ENCODE results near the gene MPZ. TPM values are rescaled to one million over a fixed set of nuclear protein-coding genes. Genes with fewer than 3 reads are reported as not detected.
A peak's percentile ranks its signal among the peaks of the same experiment; 100 is the strongest.

Gene MPZ
- total and polyA plus RNA-seq, 2 donors from 2014 or later, result 3.0 to 4.1 TPM

DNA sequence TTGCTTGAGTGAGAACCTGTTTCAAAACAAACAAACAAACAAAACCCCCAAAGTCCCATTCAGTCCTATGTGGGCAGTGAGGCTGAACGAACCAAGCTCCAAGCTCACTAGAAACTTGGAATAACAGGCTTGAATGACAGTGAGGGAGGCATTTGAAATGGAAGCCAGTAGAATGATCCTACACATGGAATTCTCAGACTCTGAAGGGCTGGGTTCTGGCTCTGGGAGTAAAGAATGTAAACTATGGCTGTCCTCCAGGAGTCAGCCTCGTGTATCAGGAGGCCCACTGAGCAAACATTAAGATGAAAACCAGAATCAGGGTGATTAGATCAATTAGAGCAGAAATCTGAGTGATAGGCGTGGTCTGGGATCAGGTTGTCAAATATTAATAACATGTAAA, 36.4 kb downstream of the MPZ start:
- DNase-seq, result no peak
- intact Hi-C loops (cut with DNase I), result no loop called here
- Histone ChIP-seq H3K9me3 (ENCODE audit: control insufficient read depth in 2 of 3, insufficient read depth in 1 of 3, low read length in 3 of 3) (no peaks in the 10 kb centered on the region), H3K27me3 (ENCODE audit: control insufficient read depth, insufficient read depth, low read length) (no peaks in the 10 kb centered on the region), H3K36me3 (ENCODE audit: control insufficient read depth in 2 of 3, insufficient read depth in 3 of 3, low read length in 3 of 3) (no peaks in the 10 kb centered on the region), H3K4me3 (ENCODE audit: low read length in 3 of 3) (no peak overlapping the region), H3K9ac (ENCODE audit: low read length in 3 of 3) (no peak overlapping the region), H3K27ac (ENCODE audit: low read depth in 2 of 2, low read length in 2 of 2) (no peak overlapping the region), H3K4me1 (ENCODE audit: control insufficient read depth in 2 of 3, insufficient read depth in 2 of 3, low read depth in 1 of 3, low read length in 3 of 3) (no peaks in the 10 kb centered on the region)
- no peak for FAIRE-seq
- TF ChIP-seq, protein P1, sequence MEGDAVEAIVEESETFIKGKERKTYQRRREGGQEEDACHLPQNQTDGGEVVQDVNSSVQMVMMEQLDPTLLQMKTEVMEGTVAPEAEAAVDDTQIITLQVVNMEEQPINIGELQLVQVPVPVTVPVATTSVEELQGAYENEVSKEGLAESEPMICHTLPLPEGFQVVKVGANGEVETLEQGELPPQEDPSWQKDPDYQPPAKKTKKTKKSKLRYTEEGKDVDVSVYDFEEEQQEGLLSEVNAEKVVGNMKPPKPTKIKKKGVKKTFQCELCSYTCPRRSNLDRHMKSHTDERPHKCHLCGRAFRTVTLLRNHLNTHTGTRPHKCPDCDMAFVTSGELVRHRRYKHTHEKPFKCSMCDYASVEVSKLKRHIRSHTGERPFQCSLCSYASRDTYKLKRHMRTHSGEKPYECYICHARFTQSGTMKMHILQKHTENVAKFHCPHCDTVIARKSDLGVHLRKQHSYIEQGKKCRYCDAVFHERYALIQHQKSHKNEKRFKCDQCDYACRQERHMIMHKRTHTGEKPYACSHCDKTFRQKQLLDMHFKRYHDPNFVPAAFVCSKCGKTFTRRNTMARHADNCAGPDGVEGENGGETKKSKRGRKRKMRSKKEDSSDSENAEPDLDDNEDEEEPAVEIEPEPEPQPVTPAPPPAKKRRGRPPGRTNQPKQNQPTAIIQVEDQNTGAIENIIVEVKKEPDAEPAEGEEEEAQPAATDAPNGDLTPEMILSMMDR (IDR thresholded peaks at IDR 0.05; ENCODE audit: borderline replicate concordance, extremely low read depth, insufficient read depth), result no peak

DNA sequence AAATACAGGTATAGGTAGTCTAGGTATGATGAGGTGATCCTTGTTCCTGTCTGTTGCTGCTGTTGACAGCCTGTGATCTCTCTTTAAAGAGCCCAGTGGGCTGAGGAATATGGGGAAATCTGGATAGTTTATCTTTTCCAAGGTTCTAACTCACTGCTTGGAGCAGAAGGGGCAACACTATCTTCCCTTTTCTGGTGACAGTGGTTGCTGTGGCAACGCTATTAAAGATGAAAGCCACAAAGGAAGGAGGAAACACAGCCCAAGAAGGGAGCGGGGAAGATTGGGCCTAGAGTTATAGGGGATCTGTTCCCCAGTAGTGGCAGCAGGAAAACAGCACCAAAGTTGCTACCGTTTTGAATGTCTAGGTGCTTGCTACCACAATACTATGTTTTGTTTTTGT, 42.4 kb downstream of the MPZ start:
- Histone ChIP-seq H3K9ac (ENCODE audit: low read length in 3 of 3) (no peak overlapping the region), H3K4me3 (ENCODE audit: low read length in 3 of 3) (no peak overlapping the region), H3K36me3 (ENCODE audit: control insufficient read depth in 2 of 3, insufficient read depth in 3 of 3, low read length in 3 of 3) (no peaks in the 10 kb centered on the region), H3K27ac (ENCODE audit: low read depth in 2 of 2, low read length in 2 of 2) (no peak overlapping the region), H3K9me3 (ENCODE audit: control insufficient read depth in 2 of 3, insufficient read depth in 1 of 3, low read length in 3 of 3) (no peaks in the 10 kb centered on the region), H3K27me3 (ENCODE audit: control insufficient read depth, insufficient read depth, low read length) (no peaks in the 10 kb centered on the region), H3K4me1 (ENCODE audit: control insufficient read depth in 2 of 3, insufficient read depth in 2 of 3, low read depth in 1 of 3, low read length in 3 of 3) (no peaks in the 10 kb centered on the region)
- TF ChIP-seq, protein P1 (IDR thresholded peaks at IDR 0.05; ENCODE audit: borderline replicate concordance, extremely low read depth, insufficient read depth), result no peak
- DNase-seq (peak in 1 of 5 donors; percentile 21), FAIRE-seq (no peak)
- intact Hi-C loops (cut with DNase I), result no loop called here

DNA sequence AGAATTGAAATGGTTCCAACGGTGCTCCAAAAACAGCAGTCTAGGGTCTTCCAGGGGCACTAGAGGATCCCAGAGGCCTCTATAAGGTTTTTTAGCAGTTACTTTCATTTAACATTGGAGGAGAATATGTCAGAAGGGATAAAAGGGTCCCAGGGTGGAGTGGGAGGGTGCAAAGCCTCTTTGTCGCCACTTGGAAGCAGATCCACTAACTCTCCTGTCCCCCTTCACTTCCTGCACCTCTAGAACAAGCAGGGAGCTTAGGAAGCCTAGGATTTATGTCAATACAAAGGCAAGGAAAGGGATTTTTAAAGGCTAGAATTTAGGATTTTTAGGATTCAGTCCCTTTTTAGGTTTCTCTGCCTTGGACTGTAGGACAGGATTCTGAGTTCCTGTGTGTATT, 42.9 kb downstream of the MPZ start:
- Histone ChIP-seq H3K27ac (ENCODE audit: low read depth in 2 of 2, low read length in 2 of 2) (no peak overlapping the region), H3K36me3 (ENCODE audit: control insufficient read depth in 2 of 3, insufficient read depth in 3 of 3, low read length in 3 of 3) (no peaks in the 10 kb centered on the region), H3K9me3 (ENCODE audit: control insufficient read depth in 2 of 3, insufficient read depth in 1 of 3, low read length in 3 of 3) (no peaks in the 10 kb centered on the region), H3K4me1 (ENCODE audit: control insufficient read depth in 2 of 3, insufficient read depth in 2 of 3, low read depth in 1 of 3, low read length in 3 of 3) (no peaks in the 10 kb centered on the region), H3K4me3 (ENCODE audit: low read length in 3 of 3) (no peak overlapping the region), H3K27me3 (ENCODE audit: control insufficient read depth, insufficient read depth, low read length) (no peaks in the 10 kb centered on the region), H3K9ac (ENCODE audit: low read length in 3 of 3) (no peak overlapping the region)
- TF ChIP-seq, protein P1 (IDR thresholded peaks at IDR 0.05; ENCODE audit: borderline replicate concordance, extremely low read depth, insufficient read depth), result no peak
- FAIRE-seq (no peak), DNase-seq (peak in 1 of 5 donors; percentile 16)
- intact Hi-C loops (cut with DNase I), result no loop called here

DNA sequence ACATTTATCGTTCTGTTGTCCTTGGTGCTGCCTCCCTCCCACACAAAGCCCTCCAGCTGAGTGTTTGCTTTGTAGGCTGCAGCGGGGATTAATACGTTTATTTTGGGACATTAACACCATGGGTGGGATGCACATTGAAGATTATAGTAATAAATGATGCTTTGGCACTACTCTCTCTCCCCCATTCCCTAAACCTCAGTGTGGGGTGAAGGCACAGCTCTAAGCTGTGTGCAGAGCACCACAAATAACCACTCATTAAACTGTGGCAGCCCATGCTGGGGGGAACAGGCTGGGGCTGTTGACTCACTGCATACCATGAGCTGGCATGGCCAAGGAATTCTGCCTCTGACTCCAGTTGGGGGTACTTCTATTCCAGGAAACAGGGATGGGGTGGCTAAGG, 43.6 kb downstream of the MPZ start:
- Histone ChIP-seq H3K27me3 (ENCODE audit: control insufficient read depth, insufficient read depth, low read length) (no peaks in the 10 kb centered on the region), H3K36me3 (ENCODE audit: control insufficient read depth in 2 of 3, insufficient read depth in 3 of 3, low read length in 3 of 3) (no peaks in the 10 kb centered on the region), H3K9ac (ENCODE audit: low read length in 3 of 3) (no peak overlapping the region), H3K4me1 (ENCODE audit: control insufficient read depth in 2 of 3, insufficient read depth in 2 of 3, low read depth in 1 of 3, low read length in 3 of 3) (no peaks in the 10 kb centered on the region), H3K4me3 (ENCODE audit: low read length in 3 of 3) (no peak overlapping the region), H3K27ac (ENCODE audit: low read depth in 2 of 2, low read length in 2 of 2) (no peak overlapping the region), H3K9me3 (ENCODE audit: control insufficient read depth in 2 of 3, insufficient read depth in 1 of 3, low read length in 3 of 3) (no peaks in the 10 kb centered on the region)
- FAIRE-seq (no peak), DNase-seq (no peak)
- intact Hi-C loops (cut with DNase I), result no loop called here
- TF ChIP-seq, protein P1 (IDR thresholded peaks at IDR 0.05; ENCODE audit: borderline replicate concordance, extremely low read depth, insufficient read depth), result no peak

Measured in kidney (tissue), 14 donors.